ENCODE data around the gene CSN2. TPM values are rescaled to one million over a fixed set of nuclear protein-coding genes. Genes with fewer than 3 reads are reported as not detected.

Gene CSN2
- polyA plus RNA-seq, 3 donors: 0.10 TPM; not detected in 2

- no peak for DNase-seq (ENCODE audit: extremely low read depth in 1 of 11, low read depth in 9 of 11, low spot score in 4 of 11)
Measured at GRCh38 chr4:69910016-69910782, 55.3 kb downstream of the CSN2 start.

DNA sequence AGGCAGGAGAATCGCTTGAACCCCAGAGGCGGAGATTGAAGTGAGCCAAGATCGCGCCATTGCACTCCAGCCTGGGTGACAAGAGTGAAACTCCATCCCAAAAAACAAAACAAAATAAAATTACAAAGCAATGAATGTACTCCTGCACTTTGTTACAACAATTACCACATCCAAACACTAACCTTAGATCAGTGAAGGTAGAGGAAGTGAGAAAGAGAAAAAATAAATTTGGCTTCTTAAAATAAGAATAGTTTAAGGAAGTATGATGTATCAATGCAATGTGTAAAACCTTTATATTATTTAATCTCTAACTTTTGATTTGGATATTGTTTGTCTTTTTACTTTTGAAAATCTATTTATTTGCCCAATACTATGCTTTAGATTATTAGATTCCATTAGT lies 56.3 kb downstream of the CSN2 start:
- DNase-seq (ENCODE audit: extremely low read depth in 1 of 11, low read depth in 9 of 11, low spot score in 4 of 11): no peak

DNA sequence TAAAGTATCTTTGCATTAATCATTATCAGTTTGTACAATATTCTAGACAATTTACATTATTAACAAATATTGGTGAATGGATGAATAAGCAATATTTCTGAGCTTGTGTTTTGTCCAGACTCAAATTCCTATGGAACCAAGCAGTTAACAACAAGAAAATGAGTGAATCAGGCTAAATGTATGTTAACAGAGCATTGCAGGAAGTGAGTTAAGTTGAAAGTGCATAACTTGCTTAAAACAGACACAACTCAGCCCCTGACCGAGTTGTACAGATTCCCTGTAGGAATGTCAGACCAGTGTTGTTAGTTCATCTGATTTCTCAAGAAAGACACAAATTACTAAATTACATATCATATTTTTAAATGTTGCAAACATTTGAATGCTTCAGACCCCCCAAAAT lies 58.4 kb downstream of the CSN2 start:
- DNase-seq (ENCODE audit: extremely low read depth in 1 of 11, low read depth in 9 of 11, low spot score in 4 of 11): no peak

Other genes with a start within 250 kb of the CSN2 start
- 1 to 10 TPM in 1 of 3 donors, under 1 TPM in 2; 0.68 to 1.1 (median 0.76) TPM for gene SULT1B1, start 205.1 kb downstream of the CSN2 start, polyA plus RNA-seq (ENCODE audit: insufficient read length in 3 of 3)
- gene SULT1E1, start 105.6 kb downstream of the CSN2 start, polyA plus RNA-seq (ENCODE audit: insufficient read length in 3 of 3): 100 to 1,000 TPM; 414 to 554 (median 457) TPM
- not detected for gene CSN1S1, start 34.7 kb downstream of the CSN2 start, polyA plus RNA-seq (ENCODE audit: insufficient read length in 3 of 3)
- gene STATH, start 30.2 kb upstream of the CSN2 start, polyA plus RNA-seq (ENCODE audit: insufficient read length in 3 of 3): under 1 TPM in 2 of 3 donors, not detected in 1; 0.33 to 0.68 TPM
- gene HTN3, start 62.7 kb upstream of the CSN2 start, polyA plus RNA-seq (ENCODE audit: insufficient read length in 3 of 3): not detected
- gene HTN1, start 84.7 kb upstream of the CSN2 start, polyA plus RNA-seq (ENCODE audit: insufficient read length in 3 of 3): under 1 TPM in 1 of 3 donors, not detected in 2; 0.06 TPM
- under 1 TPM; 0.06 to 0.26 (median 0.09) TPM for gene PRR27, start 188.5 kb upstream of the CSN2 start, polyA plus RNA-seq (ENCODE audit: insufficient read length in 3 of 3)
- 1 to 10 TPM; 1.2 to 1.8 (median 1.2) TPM for gene ODAM, start 230.0 kb upstream of the CSN2 start, polyA plus RNA-seq (ENCODE audit: insufficient read length in 3 of 3)

Data from renal cortex interstitium (tissue), 11 donors.